AG10803 (cell line): Measurements from ENCODE around the gene SETD3.

Experiments
- DNase-seq: peaks from one replicate; pipeline ENCODE4 v3.0.0; 2010; ENCODE audit warnings: low read depth
- H3K4me3 ChIP-seq: 2 replicates; pipeline ENCODE4 v1.5.1; 2011; ENCODE audit warnings: mild to moderate bottlenecking, low read length, control low read depth
- CTCF ChIP-seq: conservative IDR thresholded peaks from 2 replicates; pipeline ENCODE4 v1.5.1; 2011; ENCODE audit warnings: mild to moderate bottlenecking, low read length, control low read depth, inconsistent platforms

SETD3 gene

DNA sequence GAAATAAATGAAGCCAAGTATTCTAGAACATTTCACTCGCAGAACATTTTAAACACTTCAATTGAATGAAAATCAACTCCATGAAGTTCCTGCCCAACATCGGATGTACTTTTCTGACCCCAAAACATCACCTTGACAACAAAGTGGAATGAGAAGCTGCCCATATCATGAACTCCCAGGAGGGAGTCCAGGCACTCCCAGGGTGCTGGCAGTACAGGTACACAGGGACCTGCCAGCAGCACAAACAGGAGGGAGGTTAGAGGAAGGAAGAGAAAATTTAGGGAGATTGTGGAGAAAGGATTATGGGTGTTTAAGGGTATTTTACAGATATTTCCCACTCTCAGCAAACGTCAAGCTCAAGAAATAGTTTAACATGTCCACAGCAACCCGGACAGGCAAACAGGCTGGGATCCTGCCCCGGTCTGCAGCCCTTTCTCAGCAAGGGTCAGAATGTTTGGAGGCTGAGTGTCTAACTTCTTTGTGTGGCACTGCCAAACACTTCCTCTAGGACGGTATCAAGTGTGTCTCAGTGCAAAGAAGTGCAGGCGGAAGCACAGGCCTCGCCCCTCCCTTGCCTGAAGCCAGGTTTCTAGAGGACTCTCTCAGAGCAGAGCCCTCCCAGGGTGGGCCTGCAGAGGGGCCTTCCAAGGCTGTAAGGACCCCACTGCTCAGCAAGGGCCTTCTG lies 72.2 kb downstream of the SETD3 start:
- TF ChIP-seq CTCF = no peak
- DNase-seq = no peak
- no peak overlapping the region for H3K4me3 ChIP-seq

- no peak for TF ChIP-seq CTCF
- no peak for DNase-seq
- no peak overlapping the region for H3K4me3 ChIP-seq
Measured at GRCh38 chr14:99407416-99407815, 73.2 kb downstream of the SETD3 start.

DNA sequence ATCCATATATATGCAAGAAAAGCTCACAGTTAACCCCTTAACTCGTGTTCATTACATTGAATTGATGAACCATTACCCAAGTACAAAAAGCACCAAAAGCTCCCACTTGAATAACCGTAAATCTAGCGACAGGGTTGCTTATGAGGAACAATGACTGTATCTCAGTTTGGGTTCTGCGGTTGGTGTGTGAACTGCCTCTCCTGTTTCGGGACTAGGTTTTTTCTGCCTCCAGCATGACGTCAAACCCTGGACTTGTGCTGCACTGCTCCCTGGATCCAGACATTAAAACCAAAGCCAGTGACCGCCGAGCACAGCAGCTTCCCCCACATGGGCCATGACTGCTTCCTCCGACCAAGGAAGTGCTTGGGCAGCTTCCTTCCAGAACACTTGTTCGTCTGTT lies 77.7 kb downstream of the SETD3 start:
- no peak for DNase-seq
- no peak overlapping the region for H3K4me3 ChIP-seq
- TF ChIP-seq CTCF = no peak

DNA sequence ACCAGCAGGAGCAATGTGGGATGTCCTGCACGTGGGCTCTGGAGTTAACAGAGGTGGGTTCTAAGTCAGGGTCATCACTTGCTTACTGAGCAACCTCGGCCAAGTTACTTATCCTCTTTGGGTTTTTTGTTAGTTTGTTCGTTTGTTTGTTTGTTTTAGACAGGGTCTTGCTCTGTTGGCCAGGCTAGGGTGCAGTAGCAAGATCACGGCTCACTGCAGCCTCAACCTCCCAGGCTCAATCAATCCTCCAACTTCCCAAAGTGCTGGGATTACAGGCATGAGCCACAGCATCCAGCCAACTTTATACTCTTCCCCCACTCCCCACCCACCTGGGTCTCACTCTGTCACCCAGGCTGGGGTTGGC lies 78.4 kb downstream of the SETD3 start:
- DNase-seq = no peak
- no peak for TF ChIP-seq CTCF
- no peak overlapping the region for H3K4me3 ChIP-seq

- no peak for TF ChIP-seq CTCF
- no peak for DNase-seq
- H3K4me3 ChIP-seq = no peak overlapping the region
Measured at GRCh38 chr14:99401621-99402284, 78.9 kb downstream of the SETD3 start.

DNA sequence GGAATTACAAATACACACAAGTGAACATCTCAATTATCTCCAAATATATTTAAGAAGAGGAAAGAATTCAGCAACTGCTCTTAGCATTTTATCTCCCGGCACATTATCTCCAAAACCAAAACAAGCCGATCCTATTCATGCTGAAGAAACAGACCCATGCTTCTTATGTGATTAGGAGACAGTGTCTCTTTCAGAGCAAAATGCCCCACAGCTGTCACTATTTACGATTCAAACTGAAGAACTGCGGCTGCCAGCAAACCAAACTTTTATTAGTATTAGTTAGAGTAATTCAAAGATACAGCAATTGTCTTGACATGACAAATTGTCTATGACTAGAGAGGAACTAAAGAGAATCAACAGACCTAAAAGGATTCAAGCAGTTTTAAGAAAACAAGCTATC lies 79.4 kb downstream of the SETD3 start:
- TF ChIP-seq CTCF = no peak
- no peak overlapping the region for H3K4me3 ChIP-seq
- DNase-seq = no peak

- no peak for TF ChIP-seq CTCF
- H3K4me3 ChIP-seq = no peak overlapping the region
- no peak for DNase-seq
Measured at GRCh38 chr14:99397698-99398097, 83.0 kb downstream of the SETD3 start.
